GM21515 (cell line): ENCODE data around the gene NRIP3.
A peak's percentile ranks its signal among the peaks of the same experiment; 100 is the strongest.
"Not testable (repeated sequence)": the region's sequence is repeated elsewhere in the genome, so short reads cannot be mapped to it uniquely, and the experiment has no call there.

ENCODE experiments used
- ATAC-seq: cut with Tn5 transposase; IDR thresholded peaks from one replicate; pipeline ENCODE4 v1.9.1; 2021; ENCODE audit not compliant: unreplicated experiment

Gene NRIP3

DNA sequence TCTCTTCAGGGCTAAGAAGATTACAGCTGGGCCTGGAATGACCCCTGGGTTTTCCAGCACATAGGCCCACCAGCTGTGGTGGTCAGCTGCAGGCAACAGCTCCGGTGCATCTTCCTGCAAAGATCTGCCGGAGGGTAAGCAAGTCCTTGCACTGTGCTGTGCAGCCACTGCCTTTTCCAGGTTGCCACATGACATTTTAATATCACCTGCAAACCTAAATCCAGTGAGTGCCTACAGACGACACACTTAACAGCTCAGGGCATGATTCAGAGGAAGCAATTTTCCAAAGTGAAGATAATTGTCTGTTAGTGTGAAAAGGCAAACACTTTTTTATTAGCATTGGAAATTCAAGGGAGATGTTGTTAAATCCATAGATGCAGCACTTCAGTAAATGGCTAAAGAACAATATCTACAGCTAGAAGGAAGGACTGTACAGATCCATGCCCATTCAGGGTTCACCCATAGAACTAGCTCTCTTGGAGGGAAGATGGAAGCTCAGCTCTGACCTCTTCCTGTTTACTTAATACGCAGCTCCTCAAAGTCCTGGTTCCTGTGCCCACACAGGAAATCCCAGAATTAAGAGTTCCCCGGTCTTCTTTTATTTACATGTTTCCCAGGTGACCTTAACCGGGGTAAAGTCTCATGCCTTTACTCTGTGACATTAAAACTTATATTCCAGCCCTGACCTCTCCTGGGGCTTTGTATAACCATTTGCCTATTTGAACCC is 13.3 kb upstream of the NRIP3 start:
- no peak for ATAC-seq

GRCh38 chr11:9015677-9016076 is 11.9 kb upstream of the NRIP3 start:
- ATAC-seq, result peak; percentile 73

DNA sequence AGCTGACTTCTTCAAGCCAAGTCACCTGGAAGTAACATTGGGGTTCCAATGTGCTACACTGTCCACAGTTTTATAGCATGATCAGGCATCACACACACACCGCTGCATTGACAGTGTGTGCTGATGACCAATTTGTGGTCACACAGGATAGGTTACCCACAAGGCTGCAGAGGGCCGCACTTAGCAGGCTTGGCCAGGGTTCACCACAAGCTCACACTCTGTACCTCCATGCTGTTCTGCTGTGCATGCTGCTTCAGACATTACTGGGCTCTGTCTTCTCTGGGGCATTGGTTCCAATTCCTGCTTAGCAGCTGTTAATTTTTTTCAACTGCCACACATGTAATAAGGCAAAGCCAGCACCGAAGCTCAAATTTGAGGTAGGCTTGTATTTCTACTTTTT is 11.0 kb upstream of the NRIP3 start:
- no peak for ATAC-seq

GRCh38 chr11:9013373-9013772 is 9.6 kb upstream of the NRIP3 start:
- no peak for ATAC-seq

GRCh38 chr11:9009538-9009937 is 5.7 kb upstream of the NRIP3 start:
- not testable (repeated sequence) for ATAC-seq

DNA sequence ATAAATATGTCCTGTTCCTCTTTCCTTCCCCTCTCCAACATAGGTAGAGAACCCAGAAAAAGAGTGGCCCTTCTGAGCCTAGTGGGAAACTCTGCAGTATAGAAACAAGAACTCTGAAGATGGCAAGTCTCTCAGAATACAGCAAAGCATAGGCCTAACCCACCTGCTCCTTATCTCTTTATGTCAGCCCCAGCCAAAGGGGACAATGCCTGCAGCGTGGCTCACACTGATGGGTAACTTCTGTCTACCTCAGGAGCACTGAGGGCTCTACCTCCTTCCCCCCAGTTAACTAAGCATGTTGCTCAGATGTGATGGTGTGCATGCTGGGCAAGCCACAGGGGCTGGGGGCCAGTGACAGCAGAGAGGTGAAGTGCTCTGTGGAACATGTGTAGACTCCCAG is 4.9 kb upstream of the NRIP3 start:
- no peak for ATAC-seq

- no peak for ATAC-seq
Observed at GRCh38 chr11:9008011-9008550, 4.3 kb upstream of the NRIP3 start.

- ATAC-seq, result no peak
Observed at GRCh38 chr11:9005087-9005486, 1.3 kb upstream of the NRIP3 start.

DNA sequence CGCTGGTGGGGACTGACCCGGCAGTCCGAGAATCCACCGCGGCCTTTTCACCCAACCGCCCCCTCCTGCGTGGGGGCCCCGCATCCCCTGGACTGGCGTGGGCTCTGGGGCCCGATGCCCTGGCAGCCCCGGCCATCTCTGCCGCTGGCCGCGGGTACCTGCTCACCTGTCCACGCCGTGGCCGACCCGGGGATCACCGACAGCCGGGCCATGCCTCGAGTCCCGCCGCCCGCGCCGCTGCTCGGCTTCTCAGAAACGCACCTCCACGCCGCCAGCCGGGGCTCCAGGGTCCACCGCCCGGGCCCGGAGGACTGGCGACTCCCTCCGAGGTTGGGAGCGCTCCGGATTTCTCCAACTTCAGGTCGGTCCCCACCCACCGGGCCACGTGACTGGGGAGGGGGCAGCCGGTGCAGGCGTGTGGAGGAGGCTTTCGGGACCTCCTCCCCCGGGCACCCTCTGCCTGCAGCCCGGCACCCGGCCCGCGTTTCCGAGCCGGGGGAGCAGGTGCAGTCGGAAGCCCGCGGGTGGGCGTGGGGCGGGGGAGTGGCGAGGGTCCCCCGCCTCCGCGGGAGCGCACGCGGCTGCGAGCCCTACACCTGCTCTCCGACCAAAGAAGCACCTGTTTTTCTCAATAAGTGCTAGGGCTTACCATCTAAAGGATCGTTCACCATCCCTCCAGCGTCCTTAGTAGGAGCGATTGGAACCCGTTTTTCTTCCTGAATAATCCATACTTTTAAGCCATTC is 554 bp upstream of the NRIP3 start:
- ATAC-seq, result no peak

- ATAC-seq, result no peak
Observed at GRCh38 chr11:9002920-9003572, 755 bp downstream of the NRIP3 start.

DNA sequence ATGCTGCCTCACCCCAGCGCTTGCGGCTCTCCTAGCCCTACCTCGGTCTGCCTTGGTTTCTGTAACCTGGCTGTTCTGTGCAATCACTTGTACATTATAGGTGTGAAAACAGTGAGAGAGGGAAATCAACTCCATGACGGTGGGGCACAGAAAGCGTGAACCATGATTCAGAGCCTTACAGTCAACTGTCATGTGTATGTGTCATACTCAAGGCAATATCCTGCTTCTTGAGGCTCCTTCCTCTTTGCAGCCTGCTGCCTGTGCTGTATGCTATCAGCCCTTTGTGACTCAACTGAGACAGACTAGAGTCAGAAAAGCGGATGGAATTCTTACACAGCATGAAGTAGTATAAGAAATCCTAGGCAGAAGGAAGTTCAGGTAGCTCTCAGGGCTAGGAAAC is 2.1 kb downstream of the NRIP3 start:
- ATAC-seq, result no peak

DNA sequence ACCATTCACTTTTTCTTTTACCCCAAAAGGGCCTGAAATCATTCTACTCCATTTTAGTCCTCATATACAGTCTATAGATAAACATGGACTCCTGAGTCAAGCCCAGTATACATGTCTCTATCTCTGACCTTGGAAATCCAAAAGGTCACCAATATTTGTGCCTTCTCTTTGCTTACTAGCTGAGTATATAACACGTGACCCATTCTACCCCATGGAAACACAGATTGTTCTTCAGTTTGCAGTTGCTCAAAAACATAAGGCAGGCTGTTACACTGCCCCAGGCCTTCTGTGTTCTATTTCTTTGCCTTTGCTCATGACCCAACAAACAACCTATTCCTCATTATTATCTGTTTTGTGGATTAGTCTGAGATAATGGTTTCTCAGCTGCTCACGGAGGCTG is 5.8 kb downstream of the NRIP3 start:
- ATAC-seq, result no peak

GRCh38 chr11:8997451-8997850 is 6.3 kb downstream of the NRIP3 start:
- ATAC-seq, result no peak

- no peak for ATAC-seq
Observed at GRCh38 chr11:8989453-8989852, 14.3 kb downstream of the NRIP3 start.

- no peak for ATAC-seq
Observed at GRCh38 chr11:8988329-8989234, 15.2 kb downstream of the NRIP3 start.

DNA sequence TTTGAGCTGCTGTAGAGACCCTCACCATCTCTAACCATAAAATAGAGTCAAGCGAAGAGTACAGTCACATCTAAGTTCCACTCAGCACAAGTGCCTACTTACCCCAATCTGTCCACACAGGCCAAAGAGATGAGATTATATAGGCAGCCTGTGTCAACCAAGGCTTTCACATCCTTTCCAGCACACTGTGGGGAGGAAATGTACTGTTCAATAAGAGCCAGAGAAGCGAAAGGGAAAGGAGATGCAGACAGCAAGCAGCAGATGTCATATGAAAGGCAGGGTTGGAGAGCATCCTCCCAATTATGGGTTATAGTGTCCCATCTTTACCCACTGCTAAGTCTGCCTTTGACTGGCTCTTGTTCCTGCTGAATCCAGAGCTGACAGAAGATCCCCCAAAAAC is 16.4 kb downstream of the NRIP3 start:
- no peak for ATAC-seq

DNA sequence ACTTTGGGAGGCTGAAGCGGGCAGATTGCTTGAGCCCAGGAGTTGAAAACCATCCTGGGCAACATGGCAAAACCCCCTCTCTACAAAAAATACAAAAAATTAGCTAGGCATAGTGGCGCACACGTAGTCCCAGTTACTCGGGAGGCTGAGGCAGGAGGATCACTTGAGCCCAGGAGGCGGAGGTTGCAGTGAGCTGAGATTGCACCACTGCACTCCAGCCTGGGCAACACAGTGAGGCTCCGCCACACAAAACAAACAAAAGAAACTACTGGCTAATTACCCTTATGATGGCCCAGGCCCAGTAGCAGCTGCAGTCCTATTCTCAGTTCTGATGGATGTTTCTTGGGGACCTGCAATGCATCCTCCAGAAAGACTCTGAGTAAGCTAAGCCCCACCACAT is 17.0 kb downstream of the NRIP3 start:
- ATAC-seq, result not testable (repeated sequence)

GRCh38 chr11:8985462-8985861 is 18.3 kb downstream of the NRIP3 start:
- ATAC-seq, result no peak

DNA sequence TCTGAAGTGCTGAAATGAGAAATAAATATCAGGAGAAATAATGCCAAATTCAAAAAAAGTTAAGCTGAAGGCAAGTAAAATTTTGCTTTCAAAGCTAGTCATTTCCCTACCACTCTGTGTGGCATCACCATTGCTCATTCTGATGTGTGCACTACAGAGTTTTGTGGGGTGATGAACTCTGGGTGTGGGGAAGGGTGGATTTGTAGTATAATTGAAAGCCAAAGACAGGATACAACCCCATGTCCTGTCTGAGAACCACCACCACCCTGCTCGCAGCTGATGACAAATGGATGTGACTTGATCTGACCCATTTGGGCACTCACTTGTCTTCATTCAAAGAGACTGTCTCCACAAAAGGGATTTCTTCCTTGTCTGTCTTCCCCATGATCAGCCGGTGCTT is 20.2 kb downstream of the NRIP3 start:
- ATAC-seq, result no peak

DNA sequence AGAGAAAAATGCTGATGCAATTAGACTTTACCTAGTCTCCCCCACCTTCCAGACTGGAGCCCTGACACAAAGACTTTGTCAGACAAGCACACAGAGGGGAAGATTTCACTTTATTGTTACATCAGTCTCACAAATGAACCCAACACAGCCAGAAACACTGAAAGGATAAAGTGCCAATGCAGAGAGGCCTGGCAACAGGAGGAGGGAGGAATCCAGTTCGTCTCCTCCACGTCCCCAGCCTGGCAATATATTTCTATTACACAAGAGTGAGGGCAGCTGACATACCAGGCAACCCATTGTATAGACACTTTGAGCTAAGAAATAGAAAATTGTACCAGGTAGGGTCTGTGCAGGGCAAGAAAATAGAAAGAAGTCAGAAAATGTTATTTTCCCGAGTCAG is 23.3 kb downstream of the NRIP3 start:
- ATAC-seq, result no peak

- ATAC-seq, result not testable (repeated sequence)
Observed at GRCh38 chr11:8979365-8979764, 24.4 kb downstream of the NRIP3 start.
